SK-N-DZ (cell line): ENCODE data around the gene RNU6-7.

Source experiments
- DNase-seq: peaks from one replicate; pipeline ENCODE4 v3.0.0-alpha.2; 2015; ENCODE audit warnings: low spot score

Gene RNU6-7

DNA sequence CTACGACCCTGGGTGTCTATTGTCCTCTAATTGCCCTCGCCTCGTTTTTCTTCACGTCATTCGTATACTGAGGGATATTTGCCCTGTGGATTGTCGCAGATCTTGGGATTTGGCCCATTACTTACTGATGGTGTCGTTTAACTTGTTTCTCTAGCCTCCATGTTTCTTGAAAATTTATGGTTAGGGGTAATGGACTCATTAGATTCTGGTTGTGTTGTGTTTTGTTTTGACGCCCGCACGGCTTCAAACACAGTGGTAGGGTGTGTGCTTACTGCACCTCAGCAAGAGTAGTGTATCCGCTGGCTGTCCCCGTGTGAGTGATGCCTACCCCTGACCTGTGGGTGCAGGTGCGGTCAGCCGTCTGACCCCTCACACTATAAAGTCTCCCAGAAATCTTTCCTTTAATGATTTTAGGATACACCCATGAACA lies 2.1 kb downstream of the RNU6-7 start:
- peak; percentile 45 for DNase-seq

DNA sequence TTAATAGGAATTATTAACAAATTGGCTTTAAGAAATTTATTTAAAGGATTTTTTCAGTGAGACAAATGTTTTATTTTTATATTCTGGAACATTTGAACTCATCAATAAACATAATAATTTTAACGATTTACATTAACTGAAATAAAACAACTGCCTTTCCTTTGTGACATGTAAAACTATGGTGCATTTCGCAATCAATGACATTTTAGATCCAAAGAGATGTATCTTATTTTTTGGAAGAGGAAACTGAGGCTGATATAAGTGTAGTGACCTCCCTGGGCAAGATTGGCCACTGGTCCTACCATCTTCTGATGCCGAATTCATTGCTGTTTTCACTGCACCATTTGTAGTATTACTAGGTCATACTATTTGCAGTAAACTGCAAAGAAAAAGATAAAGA lies 3.7 kb downstream of the RNU6-7 start:
- DNase-seq, result no peak

DNA sequence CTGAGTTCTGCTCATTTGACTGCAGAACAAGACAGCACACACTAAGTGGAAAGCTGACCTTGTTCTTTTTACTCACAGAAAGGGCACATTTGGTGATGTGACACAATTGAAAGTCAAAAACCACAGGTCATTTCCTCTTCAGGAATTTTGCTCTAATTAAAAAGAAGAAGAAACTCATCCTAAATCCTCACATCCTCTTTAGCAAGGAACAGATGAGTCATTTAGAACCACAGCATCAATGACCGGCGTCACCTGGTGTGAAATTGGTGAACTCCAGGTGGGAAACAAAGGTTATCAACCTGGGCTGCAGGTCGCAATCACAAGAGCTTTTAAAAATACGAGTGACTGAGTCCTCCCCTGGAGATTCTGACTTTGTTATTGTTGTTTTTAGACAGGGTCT lies 4.1 kb downstream of the RNU6-7 start:
- DNase-seq, result no peak

DNA sequence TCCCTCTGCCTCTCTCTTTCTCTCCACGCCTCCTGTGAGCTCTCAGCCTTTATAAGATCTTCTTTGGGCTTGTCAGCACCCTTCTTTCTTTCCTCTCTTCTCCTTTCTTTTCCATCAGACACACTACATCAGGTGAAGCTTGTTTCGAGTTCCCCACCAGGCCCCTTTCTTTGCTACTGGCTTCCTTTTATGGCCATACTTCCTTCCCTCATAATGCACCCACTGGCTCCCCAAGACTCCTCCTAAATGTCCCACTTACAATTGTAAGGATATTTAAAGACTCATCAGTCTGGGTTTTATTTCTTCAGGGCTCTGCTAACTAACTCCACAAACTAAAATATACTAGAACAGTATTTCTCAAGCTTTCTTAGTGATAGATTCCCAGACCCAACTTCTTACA lies 4.7 kb downstream of the RNU6-7 start:
- no peak for DNase-seq

DNA sequence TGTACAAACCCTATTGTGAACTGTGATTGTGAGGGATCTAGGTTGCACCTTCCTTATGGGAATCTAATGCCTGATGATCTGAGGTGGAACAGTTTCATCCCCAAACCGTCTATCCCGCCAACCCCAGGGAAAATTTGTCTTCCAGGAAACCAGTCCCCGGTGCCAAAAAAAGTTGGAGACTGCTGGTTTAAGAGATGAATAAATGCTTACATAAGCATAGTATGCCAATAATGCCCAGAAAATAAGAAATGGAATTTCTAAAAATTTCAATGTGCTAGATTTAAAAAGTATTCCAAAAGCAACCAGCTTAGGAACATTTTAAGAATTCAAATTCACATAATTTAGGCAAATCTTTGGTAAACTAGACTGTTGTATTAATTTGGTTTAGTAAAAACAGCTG lies 6.6 kb downstream of the RNU6-7 start:
- DNase-seq, result no peak

DNA sequence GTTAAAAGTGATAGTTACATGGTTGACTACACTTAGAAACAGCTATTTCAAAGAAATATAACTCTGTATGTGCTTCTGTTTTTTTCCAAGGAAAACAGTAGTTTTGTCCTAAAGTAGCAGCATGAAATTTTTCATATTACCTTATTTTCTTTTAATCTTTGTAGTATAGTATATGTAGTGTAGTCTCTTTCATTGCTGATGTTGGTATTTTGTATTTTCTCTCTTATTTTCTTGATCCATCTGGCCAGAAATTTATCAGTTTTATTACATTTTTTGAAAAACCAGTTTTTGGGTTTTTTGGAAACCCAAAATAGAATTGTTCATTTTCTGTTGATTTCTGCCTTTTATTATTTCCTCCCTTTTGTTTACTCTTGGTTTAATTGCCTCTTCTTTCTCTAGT lies 7.6 kb downstream of the RNU6-7 start:
- DNase-seq, result no peak

DNA sequence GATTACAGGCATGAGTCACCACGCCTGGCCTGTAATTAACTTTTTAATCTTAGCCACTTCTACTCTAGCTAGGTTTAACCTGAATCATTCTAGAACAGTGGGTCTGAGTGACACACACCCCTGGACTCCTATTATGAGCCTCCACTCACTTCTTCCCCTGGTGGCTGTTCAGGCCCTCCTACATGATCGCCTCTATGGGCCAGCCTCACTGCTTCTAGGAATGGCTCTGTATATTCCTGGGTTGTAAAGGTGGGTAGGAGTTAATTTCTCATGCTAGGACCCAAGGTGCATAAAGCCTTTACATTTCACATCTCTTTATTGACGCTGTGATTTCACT lies 9.2 kb downstream of the RNU6-7 start:
- no peak for DNase-seq

DNA sequence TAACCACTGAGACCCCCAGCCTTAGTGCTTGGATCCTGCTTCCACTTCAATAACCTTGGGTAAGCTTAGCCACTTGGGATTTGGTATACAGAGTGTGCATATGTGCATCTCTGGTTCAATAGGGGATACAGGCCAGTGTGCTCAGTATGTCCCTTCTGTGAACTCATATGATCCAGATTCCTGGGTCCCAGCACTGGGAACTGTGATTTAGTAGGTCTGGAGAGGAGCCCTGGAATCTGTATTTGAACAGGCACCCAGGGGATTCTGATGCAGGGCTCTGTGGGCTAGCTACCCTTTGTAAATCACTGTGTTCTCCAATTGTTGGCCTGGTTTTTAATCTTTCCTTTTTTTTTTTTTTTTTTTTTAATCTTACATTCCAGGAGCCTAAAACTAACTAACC lies 11.0 kb downstream of the RNU6-7 start:
- DNase-seq, result no peak

DNA sequence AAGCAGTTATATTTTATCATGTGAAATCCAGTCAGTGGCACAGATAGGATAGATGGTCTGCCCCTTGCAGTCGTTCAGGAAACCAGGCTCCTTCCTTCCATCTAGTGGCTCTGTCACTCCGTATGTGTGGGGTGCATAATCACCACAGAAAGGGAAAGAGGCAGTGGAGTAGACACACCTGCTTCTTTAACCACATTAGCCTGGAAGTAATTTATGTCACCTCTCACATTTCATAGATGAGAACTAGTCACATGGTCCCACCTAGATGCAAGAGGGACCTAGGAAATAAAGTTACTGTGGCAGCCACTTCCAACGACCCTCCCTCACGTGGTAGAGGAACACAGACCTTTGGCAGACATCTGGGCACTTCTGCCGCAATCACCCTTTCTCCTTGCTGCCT lies 15.5 kb downstream of the RNU6-7 start:
- peak; percentile 92 for DNase-seq

DNA sequence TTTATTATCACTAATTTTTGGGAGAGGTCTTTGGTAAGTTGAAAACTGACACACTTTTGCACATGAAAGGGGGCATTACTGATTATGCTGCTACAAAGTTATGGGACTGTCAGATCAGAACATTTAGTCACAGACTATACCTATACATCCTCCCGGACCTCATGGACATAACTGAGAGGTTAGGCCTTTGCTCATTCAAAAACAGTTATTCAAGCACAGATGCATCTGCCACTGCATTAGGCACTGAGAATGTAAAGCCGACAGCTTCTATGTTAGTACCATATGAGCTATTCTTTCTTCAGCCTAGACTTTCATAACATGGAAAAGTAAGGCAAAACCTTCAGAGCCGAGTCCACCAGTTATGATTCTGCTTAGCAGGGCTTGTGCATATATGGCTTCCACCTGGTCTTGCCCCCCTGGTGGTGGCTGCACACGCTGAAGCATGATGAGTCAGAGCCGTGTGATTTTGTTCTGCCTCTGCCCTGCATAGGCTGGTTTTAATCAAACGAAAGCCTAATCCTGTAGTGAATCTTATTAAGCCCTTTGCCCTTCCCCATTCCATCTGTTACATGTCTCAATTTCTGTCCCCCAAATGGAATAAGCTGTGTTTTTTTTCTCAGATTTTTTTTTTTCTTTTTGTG lies 23.0 kb downstream of the RNU6-7 start:
- peak; percentile 96 for DNase-seq

DNA sequence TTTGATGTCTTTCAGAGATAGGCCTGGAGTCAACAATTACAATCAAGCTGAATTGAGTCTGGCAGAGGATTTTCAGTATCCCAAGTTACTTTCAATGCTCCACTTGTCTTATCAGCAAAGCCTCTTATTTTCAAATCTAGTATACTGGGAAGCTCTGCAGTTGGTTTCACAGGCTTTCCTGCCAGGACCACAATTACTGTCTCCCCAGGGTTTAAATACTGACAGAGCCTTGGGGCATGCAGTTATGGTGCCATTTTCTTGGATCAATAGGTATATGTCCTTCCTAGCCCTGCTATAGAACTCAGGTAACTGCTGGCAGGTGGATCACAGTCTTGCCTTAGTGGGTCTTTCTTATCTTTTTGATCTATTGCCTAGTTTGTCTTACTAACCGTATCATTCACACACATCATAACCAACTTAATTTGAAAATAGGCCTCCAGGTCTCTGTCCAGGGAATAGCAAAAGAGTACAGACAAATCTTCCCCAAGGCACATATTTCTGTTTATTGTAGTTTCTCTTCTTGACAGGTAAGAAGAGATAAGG lies 23.6 kb downstream of the RNU6-7 start:
- no peak for DNase-seq

DNA sequence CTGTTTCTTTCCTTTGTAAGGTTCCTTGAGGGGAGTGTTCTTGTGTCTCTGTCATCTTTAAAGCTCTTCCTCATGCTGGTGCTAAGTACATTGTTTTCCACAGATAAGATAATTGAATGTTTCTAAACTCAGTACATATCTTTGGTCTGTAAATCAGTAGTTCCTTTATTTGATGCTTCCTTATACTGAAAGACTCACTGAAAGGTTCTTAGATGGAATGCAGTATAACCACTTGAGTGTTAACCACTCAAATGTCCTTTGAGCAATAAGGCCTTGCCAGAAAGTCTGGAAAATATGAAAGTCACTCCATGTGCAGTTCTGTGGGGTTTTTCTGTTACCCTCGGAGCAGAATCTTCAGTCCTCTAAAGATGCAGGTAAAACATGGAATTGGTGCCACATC lies 24.2 kb downstream of the RNU6-7 start:
- no peak for DNase-seq

DNA sequence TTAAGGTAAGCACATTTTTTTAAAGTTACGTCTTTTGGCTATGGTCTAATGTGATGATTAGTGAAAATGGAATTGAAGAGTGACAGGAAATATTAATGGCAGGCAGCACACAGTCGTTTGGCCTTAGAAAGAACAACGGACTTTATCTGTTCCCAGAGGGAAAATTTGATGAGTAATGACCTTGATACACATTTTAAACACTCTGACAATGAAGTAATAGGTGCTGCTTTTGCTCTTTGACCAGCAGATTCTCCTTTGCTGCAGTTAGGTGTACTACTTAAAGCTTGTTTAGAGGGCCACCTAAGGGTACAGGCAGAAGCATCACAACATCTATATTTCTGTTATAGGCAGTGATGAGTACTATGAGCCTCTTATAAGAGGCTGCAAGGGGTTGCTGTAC lies 28.3 kb downstream of the RNU6-7 start:
- no peak for DNase-seq

DNA sequence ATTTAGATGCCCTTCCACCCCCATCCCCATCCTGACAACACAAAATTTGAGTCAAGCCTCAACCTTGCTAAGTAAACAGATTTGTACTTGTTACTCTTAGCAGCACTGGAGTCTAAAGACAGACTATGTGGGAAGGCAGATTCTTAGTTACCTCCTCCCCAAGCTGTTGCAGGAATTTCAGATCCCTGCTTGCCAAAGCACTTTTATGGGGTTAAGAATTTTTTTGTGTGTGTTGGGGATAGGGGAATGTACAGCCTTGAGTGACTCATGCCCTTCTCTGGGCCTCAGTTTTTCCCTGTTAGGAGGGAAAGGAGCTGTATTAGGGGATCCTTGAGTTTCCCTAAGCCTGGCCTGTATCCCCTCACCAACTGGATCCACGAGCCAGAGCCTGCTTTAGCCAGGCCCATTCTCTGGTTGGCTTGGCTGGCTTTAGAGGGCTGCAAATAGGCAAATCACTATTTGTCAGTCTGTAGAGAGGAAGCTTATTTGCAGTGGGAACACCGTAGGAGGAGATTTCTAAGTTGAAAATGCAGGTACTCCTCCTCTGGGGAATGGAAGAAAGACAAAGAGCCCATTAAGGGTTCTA lies 28.9 kb downstream of the RNU6-7 start:
- DNase-seq, result no peak

DNA sequence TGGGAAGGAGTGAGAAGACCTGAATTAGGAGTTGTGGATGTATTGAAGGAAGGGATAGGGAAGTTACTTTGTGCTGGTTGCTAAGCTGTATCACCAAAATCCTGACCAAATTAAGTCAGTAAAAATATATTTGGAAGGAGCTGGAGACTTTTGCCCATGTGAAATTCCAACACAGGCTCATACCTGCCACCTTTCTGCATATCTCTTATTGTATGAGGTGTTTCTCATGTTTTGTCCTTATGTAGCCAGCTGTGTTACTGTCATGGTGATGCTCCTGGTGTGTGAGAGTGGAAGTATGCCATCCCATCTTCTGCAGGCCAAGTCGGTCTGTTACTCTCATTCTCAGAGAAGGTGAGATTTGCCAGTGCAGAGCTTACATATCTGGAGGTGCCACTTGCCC lies 30.6 kb downstream of the RNU6-7 start:
- DNase-seq, result no peak

DNA sequence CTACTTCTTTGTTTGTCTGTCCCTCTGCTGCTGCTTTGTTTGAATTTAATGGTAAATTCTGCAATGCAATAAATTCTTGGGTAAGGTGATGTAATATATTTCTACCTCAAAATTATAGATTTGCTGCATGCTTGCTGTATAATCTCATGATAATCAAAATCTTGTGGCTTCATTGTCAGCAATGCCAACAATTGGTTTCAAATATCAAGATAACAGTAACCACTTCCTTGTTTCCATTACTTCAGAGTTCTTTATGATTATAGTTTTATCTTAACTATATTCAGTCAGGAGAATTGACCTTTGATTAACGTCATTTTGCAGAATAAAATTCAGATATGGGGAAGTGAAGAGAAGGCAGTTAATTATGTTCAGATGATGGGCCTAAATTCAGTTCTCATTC lies 31.4 kb downstream of the RNU6-7 start:
- no peak for DNase-seq

DNA sequence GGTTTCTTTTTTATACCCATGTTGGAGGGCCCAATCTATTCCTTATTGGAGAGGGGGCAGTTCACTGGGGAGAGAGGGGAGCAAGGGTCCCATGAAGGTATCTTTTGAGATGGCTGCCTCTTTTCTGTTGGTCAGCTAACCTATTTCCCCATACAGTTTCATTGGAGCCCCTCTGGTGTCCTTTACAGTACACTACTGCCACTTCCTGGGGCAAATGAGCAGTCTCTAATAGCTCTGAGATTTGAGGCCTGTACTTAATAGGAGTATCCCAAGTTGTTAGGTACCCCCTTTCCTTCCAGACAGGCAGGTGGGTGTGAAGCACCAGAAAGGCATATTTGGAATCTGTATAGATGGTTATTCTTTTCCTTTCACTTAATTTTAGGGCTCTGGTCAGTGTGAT lies 42.6 kb downstream of the RNU6-7 start:
- no peak for DNase-seq

DNA sequence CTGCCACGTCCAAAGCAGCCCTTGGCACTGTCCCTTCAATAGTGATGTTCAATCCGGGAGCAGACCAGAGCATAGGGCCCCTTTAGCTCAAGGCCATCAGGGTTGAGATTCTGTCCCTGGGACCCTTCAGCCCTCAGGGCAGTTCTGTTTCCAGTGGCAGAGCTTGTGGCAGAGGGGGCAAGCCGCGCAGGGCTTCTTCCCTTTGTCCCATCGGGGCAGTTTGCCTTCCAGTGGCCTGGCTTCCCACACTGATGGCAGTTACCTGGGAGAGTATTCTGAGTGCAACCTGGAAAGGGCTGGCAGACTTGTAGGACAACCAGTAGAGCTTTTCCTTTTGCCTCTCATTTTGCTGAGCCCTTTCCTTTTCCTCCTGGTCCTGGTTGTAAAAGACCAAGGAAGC lies 44.9 kb downstream of the RNU6-7 start:
- no peak for DNase-seq

DNA sequence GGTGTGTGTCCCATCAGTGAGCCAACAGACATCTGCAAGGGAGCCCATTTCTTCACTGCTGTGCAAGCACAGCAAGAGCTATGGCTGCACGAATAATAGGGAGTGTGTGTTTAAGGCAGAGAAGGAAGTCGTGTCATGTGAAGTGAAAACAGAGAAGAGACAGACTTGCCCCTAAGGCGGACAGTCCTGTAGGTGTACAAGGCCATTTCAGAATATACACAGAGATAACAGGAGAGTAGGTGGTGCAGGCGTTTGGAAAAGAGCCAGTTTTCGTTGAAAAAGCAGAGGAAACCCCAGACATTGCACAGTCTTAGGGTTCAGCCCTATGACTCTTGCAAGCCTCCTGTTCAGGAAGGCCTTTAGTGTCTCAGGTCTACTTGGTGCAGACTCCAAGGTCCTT lies 47.5 kb downstream of the RNU6-7 start:
- DNase-seq, result no peak

DNA sequence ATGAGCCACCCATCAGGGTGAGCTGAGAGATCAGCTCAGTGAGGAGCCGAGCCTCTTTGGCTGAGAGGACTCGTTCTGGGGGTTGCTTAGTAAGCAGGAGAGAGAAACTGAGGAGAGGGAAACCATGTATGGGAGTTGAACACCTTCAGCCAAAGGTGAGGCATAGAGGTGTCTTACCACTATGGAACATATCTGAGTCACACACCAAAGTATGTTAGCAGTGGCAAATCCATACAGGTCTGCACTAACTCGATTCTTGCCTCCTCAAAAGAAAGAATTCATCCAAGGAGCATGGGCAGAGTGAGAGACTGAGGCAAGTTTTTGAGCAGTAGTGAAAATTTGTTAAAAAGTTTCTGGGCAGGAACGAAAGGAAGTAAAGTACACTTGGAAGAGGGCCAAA lies 47.9 kb downstream of the RNU6-7 start:
- DNase-seq, result no peak

DNA sequence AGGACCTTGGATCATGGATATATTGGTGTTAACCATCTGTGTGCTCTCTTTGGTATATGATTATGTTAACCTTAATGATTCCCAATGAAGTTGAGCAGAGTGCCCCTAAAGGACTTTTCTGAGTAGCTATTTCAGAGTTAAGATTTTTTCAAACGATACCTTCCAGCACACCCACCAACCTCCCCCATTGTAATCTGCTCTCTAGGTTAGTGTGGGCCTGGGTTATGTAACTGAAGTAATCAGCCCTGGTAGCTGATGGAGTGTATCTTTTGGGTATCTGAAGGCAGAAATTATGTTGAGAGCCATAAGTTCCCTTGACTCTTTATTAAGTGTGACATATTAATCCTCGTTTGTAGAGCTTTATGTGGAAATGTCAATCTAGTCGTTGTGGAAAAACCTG lies 48.8 kb downstream of the RNU6-7 start:
- no peak for DNase-seq

DNA sequence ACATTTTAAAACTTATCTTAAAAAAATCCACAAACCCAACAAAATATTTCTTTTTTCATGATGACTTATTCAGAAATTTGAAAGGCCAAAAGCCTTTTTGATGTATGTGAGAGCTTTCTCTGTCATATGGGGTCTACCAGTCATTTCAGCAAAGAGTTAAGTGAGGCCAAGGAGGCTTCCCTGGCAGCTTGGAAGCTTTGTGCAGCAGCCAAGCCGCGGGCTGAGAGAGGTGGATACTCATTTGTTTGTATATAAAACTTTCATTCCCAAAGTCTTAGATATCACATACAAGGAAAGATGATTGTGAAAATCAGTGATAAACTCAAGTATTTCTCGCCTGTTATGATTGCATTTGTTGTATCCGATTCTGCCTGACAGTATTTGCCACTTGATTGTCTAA lies 49.7 kb downstream of the RNU6-7 start:
- no peak for DNase-seq
